NCI-H460 (cell line): Measurements from ENCODE around the gene ARNT2. TPM values are rescaled to one million over a fixed set of nuclear protein-coding genes. Genes with fewer than 3 reads are reported as not detected.

Experiments used
- DNase-seq: peaks from one replicate; pipeline ENCODE4 v3.0.0-alpha.2; 2016; ENCODE audit warnings: low read depth; ENCODE audit errors: extremely low read depth
- total RNA-seq: library from RNA; depleted of rRNA; stranded (reverse); fragments of >200 nt; shearing (Covaris generic); gene quantifications from 2 replicates; pipeline ENCODE4 v1.2.3, GENCODE V29; 2014

The ARNT2 gene
- total RNA-seq, 1 experiment from 2014 or later, result 1.0 TPM

- no peak for DNase-seq
Observed at GRCh38 chr15:80462836-80463512, 58.8 kb downstream of the ARNT2 start.

GRCh38 chr15:80464951-80465625 lies 60.9 kb downstream of the ARNT2 start:
- no peak for DNase-seq

GRCh38 chr15:80465626-80466005 lies 61.4 kb downstream of the ARNT2 start:
- no peak for DNase-seq

DNA sequence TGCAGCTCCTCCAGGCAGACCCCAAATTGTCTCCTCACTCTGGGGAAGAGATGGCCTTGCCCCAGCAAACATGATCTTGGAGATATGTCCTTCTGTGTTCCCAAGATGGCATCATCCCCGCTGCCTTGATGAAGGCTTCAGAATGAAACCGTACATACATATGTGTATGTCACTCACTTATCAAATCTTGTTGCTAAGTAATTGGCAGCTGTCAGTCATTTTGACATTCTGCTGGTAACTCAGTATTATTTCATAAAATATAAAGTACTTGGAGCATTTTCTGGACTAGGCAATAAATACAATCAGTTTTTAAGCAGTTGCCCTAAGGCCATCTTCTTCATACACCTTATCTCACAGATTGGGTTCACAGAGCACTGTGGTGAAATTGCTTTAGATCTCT lies 62.4 kb downstream of the ARNT2 start:
- no peak for DNase-seq

DNA sequence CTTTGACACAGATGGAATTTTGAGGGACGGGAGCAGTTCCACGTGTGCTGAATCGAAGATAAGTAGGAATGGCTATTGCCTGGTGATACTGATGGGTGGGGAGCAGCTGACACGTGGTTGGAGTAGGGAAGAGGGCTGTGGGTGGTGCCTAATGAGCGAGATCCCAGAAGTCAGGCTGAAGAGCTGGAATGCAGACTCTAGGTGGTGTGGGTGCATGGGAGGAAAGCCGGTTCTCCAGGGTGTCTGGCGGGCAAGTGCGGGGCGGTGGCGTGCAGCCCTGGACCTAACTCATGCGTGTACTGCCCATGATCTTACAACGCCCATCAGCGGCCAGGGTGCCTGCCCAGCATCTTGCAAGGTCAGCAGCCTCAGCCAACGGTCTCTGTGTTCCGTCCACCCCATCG lies 63.1 kb downstream of the ARNT2 start:
- no peak for DNase-seq

GRCh38 chr15:80468796-80469195 lies 64.6 kb downstream of the ARNT2 start:
- no peak for DNase-seq

- no peak for DNase-seq
Observed at GRCh38 chr15:80471881-80472280, 67.7 kb downstream of the ARNT2 start.

DNA sequence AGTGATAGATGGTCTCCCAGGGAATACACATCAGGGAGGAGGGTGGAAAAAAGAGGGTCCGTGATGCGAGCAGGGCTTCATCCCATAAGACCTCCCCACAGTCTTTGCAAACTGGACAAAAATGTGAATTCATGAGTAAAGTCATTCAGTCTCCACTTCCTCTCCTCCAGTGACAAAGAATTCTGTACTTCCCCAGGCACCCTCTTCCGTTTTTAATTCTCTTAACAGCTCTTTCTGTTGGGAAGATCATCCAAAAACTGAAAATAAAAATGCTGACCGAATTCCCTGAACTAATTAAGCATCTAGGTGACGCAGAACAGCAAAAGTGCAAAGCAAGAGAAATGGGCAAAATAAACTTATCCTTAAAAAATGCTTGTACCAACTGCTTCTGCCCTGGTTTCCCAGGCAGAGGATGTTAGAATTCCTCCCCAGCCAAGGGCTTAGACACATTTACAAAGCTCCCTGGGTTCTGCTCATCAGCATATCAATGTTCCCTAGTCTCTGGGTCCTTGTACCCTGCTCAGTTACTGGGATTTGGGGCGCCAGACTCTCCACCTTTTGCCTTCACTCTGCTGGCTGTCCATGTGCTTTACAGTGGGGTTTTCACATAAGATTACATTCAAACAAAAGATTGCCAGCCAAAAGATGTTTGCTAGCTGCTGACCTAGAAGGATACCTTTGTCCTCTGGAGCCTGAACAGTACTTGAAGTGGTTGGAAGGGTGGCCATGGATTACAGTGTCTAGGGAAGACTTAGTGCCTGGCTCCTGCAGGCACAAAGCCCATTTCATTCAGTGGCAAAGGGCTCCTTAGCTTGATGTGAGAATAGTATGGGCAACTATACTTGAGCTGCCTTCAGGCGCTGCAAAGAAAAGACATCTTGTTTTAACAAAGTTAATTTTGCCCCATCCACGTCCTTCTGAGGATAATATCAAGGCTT lies 69.4 kb downstream of the ARNT2 start:
- no peak for DNase-seq

GRCh38 chr15:80474224-80475215 lies 70.3 kb downstream of the ARNT2 start:
- DNase-seq, result no peak

- DNase-seq, result no peak
Observed at GRCh38 chr15:80475572-80475971, 71.4 kb downstream of the ARNT2 start.

- DNase-seq, result no peak
Observed at GRCh38 chr15:80476036-80476435, 71.9 kb downstream of the ARNT2 start.

- no peak for DNase-seq
Observed at GRCh38 chr15:80478075-80478474, 73.9 kb downstream of the ARNT2 start.

DNA sequence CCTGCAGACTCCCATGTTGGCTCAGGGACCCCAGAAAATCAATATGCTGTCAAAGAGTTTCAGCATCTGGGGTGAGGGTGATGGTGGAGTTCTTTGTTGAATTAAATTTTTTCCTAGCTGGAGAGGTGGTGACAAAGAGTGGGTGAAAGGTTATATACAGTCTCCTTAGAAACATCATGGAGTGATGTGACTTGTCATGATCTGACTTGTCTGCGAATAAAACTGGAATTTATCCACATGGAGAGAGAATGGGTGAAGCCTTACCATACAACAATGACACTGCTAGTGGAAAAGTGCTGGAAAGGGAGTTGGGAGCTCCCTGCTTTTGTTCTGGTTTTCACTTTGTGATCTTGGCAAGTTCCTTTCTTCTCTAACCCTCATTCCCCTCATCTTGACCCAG lies 75.0 kb downstream of the ARNT2 start:
- DNase-seq, result no peak

DNA sequence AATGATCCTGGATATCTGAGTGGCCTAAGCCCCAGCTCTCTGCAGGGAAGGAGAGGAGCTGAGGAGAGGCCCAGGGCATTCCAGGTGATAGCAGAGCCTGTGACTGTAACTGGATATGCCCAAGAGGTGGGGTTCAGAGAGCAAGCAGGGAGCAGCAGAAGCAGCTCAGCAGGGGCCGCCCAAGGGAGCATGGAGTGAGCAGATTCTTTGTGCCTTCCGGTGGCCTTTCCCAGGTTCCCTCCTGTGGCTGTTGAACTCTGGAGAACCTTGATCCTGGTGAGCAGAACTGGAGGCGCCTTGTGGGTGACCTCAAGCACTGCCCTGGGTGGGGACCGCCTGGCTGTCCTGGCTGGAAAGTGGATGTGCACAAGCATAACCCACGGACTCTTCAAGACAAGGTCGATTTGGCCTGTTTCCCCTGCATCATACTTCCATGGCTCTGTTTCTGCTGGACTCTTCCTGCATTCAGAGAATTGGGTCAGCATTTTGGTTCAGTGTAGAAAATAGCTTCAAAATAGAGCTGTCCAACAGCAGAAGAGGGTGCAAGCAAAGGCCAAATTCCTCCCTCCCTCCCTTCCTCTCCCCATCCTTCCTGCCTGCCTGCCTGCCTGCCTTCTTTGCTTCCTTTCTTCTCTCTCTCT lies 76.1 kb downstream of the ARNT2 start:
- no peak for DNase-seq

GRCh38 chr15:80480909-80481308 lies 76.7 kb downstream of the ARNT2 start:
- no peak for DNase-seq

- DNase-seq, result no peak
Observed at GRCh38 chr15:80482696-80483095, 78.5 kb downstream of the ARNT2 start.

DNA sequence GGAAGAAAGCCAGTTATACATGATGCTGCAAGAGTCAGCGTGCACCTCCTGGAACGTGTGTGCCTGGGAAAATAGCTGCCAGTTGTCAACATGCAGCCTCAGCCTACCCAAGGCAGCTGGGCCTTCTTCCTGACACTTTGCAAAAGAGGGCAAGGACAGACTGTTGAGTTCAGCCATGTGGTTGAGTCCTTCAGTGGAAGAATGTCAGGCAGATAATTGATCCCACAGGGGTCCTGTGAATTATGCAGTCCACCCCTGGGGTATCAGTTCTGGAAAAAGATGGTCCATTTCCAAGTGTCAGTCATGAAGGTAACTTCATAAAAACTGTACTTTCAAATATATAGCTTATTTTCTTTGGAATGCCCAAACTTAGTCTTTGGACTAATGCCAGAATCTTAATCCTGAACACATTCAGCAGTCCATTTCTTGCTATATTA lies 79.6 kb downstream of the ARNT2 start:
- DNase-seq, result no peak

- no peak for DNase-seq
Observed at GRCh38 chr15:80484333-80484864, 80.2 kb downstream of the ARNT2 start.

GRCh38 chr15:80485370-80486164 lies 81.4 kb downstream of the ARNT2 start:
- no peak for DNase-seq
